Transverse colon (tissue), 4 donors: ENCODE data around the gene FLCN.

ENCODE experiments used
- POLR2A ChIP-seq: fragments of 450-650 bp; IDR thresholded peaks from one replicate; pipeline ENCODE4 v1.6.1; 2016; ENCODE audit warnings: antibody characterized with exemption, mild to moderate bottlenecking, moderate library complexity
- POLR2AphosphoS5 ChIP-seq, 3 donors: sonication (generic); formaldehyde crosslinking; IDR thresholded peaks; one replicate each; pipeline ENCODE4 v1.6.1; 2016; ENCODE audit warnings: antibody characterized with exemption in 3 of 3
- TF ChIP-seq, protein P1 (sequence below), 5 experiments: fragments of 200-600 bp in 3 of 5; fragments of 450-650 bp in 2 of 5; sonication (generic) in 3 of 5; IDR thresholded peaks; 1 replicate in 2 of 5; 2 replicates in 3 of 5; pipeline ENCODE4 v1.5.1; 2016 to 2017; ENCODE audit warnings: antibody characterized with exemption in 5 of 5, inconsistent platforms in 3 of 5, mild to moderate bottlenecking in 2 of 5, moderate library complexity in 1 of 5

DNA sequence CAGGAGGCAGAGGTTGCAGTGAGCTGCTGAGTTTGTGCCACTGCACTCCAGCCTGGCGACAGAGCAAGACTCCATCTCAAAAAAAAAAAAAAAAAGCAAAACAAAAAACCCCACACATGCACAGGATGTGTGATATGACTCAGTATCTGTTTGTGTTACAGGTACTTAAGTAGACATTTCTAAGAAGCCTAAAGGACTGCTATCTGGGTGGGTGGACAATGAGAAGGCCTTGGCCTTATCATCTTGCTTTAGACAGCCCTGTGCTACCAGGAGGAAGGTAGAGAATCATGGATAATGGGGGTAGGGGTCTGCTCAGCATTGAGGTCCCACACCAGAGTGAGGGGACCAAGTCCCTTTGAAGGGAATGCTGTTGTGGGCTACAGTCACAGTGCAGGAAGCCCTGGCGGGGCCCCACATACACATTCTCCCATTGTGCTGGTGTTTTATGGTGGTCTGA is 57.6 kb downstream of the FLCN start:
- TF ChIP-seq, protein P1, sequence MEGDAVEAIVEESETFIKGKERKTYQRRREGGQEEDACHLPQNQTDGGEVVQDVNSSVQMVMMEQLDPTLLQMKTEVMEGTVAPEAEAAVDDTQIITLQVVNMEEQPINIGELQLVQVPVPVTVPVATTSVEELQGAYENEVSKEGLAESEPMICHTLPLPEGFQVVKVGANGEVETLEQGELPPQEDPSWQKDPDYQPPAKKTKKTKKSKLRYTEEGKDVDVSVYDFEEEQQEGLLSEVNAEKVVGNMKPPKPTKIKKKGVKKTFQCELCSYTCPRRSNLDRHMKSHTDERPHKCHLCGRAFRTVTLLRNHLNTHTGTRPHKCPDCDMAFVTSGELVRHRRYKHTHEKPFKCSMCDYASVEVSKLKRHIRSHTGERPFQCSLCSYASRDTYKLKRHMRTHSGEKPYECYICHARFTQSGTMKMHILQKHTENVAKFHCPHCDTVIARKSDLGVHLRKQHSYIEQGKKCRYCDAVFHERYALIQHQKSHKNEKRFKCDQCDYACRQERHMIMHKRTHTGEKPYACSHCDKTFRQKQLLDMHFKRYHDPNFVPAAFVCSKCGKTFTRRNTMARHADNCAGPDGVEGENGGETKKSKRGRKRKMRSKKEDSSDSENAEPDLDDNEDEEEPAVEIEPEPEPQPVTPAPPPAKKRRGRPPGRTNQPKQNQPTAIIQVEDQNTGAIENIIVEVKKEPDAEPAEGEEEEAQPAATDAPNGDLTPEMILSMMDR (IDR thresholded peaks at IDR 0.05), result no peak
- TF ChIP-seq POLR2AphosphoS5 (IDR thresholded peaks at IDR 0.05) (no peak), POLR2A (no peak)
